BLaER1 treated with 17β-estradiol and CSF1 and Interleukin-3, amounts not matched to agents 10 nM and 100 nM (cell line): Measurements from ENCODE around the gene ZNF862.

Experiments used
- H3K27ac ChIP-seq, 11 experiments: shearing (Covaris generic); formaldehyde crosslinking; 2 replicates each; pipeline ENCODE4 v1.8.1; 2022
- H3K27me3 ChIP-seq, 11 experiments: shearing (Covaris generic); formaldehyde crosslinking; 2 replicates each; pipeline ENCODE4 v1.8.1; 2022
- H3K36me3 ChIP-seq, 11 experiments: shearing (Covaris generic); formaldehyde crosslinking; 2 replicates each; pipeline ENCODE4 v1.8.1; 2022
- H3K4me1 ChIP-seq, 10 experiments: shearing (Covaris generic); formaldehyde crosslinking; 2 replicates each; pipeline ENCODE4 v1.8.1; 2022
- H3K4me2 ChIP-seq, 11 experiments: shearing (Covaris generic); formaldehyde crosslinking; 2 replicates each; pipeline ENCODE4 v1.8.1; 2022
- H3K4me3 ChIP-seq, 10 experiments: shearing (Covaris generic); formaldehyde crosslinking; 2 replicates each; pipeline ENCODE4 v1.8.1; 2022
- H3K9ac ChIP-seq, 11 experiments: shearing (Covaris generic); formaldehyde crosslinking; 2 replicates each; pipeline ENCODE4 v1.8.1; 2022
- H3K9me3 ChIP-seq, 11 experiments: shearing (Covaris generic); formaldehyde crosslinking; replicated peaks in 1 of 11; 2 replicates each; pipeline ENCODE4 v1.8.1; 2022
- H4K20me1 ChIP-seq, 11 experiments: shearing (Covaris generic); formaldehyde crosslinking; 2 replicates each; pipeline ENCODE4 v1.8.1; 2022
- Cebpa-rat ChIP-seq, 11 experiments: shearing (Covaris generic); IDR thresholded peaks; 2 replicates each; pipeline ENCODE4 v1.8.1; 2022

Gene ZNF862

DNA sequence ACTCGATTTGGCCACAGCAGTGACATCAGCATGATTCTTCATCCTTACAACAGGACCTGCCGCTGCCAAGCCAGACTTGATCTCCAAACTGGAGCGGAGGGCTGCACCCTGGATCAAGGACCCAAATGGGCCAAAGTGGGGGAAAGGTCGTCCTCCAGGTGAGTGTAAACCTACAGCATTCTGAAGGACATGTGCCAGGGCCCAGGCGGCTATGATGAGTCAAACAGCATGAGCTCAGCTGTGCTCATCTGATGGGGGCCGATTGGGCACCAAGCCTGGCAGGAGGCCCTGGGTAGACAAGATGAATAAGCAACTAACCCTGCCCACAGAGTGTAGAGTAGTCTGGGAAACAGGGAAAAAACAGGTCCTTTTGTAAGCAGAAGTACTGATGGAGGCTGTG, 21.2 kb downstream of the ZNF862 start:
- Histone ChIP-seq H3K36me3 (peaks cover 4 to 42% (median 29%) of the 10 kb centered on the region in 11 experiments; a peak in 19 of 22 replicates), H4K20me1 (no peaks in the 10 kb centered on the region), H3K9ac (no peak overlapping the region), H3K4me1 (peaks cover 29 to 65% (median 58%) of the 10 kb centered on the region in 10 experiments), H3K9me3 (no peaks in the 10 kb centered on the region; a peak in 1 of 22 replicates), H3K27ac (no peak overlapping the region), H3K4me2 (no peak overlapping the region), H3K27me3 (no peaks in the 10 kb centered on the region), H3K4me3 (no peak overlapping the region)
- no peak for TF ChIP-seq Cebpa-rat (IDR thresholded peaks at IDR 0.05)

DNA sequence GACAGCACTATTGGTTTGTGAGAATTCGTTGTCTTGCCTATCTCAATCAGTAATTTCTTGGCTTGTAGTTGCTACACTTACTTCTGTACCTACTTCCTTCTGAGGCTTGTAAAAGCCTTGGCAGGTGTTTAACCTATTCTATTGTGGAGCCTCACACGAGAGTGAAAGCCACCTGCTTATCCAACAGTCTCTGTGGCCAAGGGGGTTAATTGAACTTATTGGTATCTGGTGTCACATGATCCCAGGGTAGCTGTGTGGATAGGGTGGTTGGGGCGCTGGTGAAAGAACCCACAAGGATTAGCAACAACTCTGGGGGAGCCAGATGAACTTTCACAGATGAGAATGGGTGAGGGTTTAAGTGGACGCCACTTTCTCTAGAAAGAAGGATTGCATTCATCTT, 21.7 kb downstream of the ZNF862 start:
- Histone ChIP-seq H3K9me3 (no peaks in the 10 kb centered on the region; a peak in 1 of 22 replicates), H3K9ac (no peak overlapping the region), H3K4me2 (no peak overlapping the region), H4K20me1 (no peaks in the 10 kb centered on the region), H3K27me3 (no peaks in the 10 kb centered on the region), H3K4me1 (peaks cover 29 to 65% (median 58%) of the 10 kb centered on the region in 10 experiments), H3K36me3 (peaks cover 4 to 47% (median 29%) of the 10 kb centered on the region in 11 experiments; a peak in 19 of 22 replicates), H3K27ac (no peak overlapping the region), H3K4me3 (no peak overlapping the region)
- no peak for TF ChIP-seq Cebpa-rat (IDR thresholded peaks at IDR 0.05)

GRCh38 chr7:149860821-149861727, 22.9 kb downstream of the ZNF862 start:
- Histone ChIP-seq H3K9ac (no peak overlapping the region), H3K4me2 (peak overlapping the region in 2 of 11 experiments; percentile 19 to 23; a peak in 2 of 22 replicates), H3K4me3 (no peak overlapping the region), H3K27me3 (no peaks in the 10 kb centered on the region), H4K20me1 (no peaks in the 10 kb centered on the region), H3K9me3 (no peaks in the 10 kb centered on the region; a peak in 1 of 22 replicates), H3K4me1 (peaks cover 31 to 65% (median 58%) of the 10 kb centered on the region in 10 experiments), H3K36me3 (peaks cover 4 to 47% (median 29%) of the 10 kb centered on the region in 11 experiments; a peak in 19 of 22 replicates), H3K27ac (no peak overlapping the region)
- no peak for TF ChIP-seq Cebpa-rat (IDR thresholded peaks at IDR 0.05)

GRCh38 chr7:149861728-149862045, 23.5 kb downstream of the ZNF862 start:
- no peaks in the 10 kb centered on the region for H4K20me1 ChIP-seq
- H3K4me3 ChIP-seq = no peak overlapping the region
- no peak overlapping the region for H3K27ac ChIP-seq
- no peaks in the 10 kb centered on the region; a peak in 1 of 22 replicates for H3K9me3 ChIP-seq
- peaks cover 31 to 65% (median 58%) of the 10 kb centered on the region in 10 experiments for H3K4me1 ChIP-seq
- peak overlapping the region in 2 of 11 experiments; percentile 19 to 23; a peak in 2 of 22 replicates for H3K4me2 ChIP-seq
- no peak overlapping the region for H3K9ac ChIP-seq
- no peaks in the 10 kb centered on the region for H3K27me3 ChIP-seq
- peaks cover 4 to 47% (median 29%) of the 10 kb centered on the region in 11 experiments; a peak in 19 of 22 replicates for H3K36me3 ChIP-seq
- no peak for TF ChIP-seq Cebpa-rat (IDR thresholded peaks at IDR 0.05)

DNA sequence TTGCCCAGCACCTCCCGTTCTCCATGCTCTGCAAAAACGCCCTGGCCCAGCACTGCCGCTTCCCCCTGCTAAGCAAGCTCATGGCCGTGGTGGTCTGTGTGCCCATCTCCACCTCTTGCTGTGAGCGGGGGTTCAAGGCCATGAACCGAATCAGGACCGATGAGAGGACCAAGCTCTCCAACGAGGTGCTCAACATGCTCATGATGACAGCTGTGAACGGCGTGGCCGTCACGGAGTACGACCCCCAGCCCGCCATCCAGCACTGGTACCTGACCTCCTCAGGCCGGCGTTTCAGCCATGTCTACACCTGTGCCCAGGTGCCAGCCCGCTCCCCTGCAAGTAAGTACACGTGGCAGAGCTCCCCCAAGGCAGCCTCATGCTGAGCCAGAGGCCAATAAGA, 24.0 kb downstream of the ZNF862 start:
- H3K4me3 ChIP-seq = no peak overlapping the region
- no peaks in the 10 kb centered on the region for H3K27me3 ChIP-seq
- peaks cover 4 to 47% (median 29%) of the 10 kb centered on the region in 11 experiments; a peak in 19 of 22 replicates for H3K36me3 ChIP-seq
- H3K9ac ChIP-seq = no peak overlapping the region
- no peaks in the 10 kb centered on the region; a peak in 1 of 22 replicates for H3K9me3 ChIP-seq
- TF ChIP-seq Cebpa-rat (IDR thresholded peaks at IDR 0.05) = no peak
- no peak overlapping the region for H3K27ac ChIP-seq
- peak overlapping the region in 5 of 11 experiments; percentile 93 to 99 (median 97); a peak in 4 of 22 replicates for H3K4me2 ChIP-seq
- H4K20me1 ChIP-seq = no peaks in the 10 kb centered on the region
- peaks cover 33 to 65% (median 58%) of the 10 kb centered on the region in 10 experiments for H3K4me1 ChIP-seq

DNA sequence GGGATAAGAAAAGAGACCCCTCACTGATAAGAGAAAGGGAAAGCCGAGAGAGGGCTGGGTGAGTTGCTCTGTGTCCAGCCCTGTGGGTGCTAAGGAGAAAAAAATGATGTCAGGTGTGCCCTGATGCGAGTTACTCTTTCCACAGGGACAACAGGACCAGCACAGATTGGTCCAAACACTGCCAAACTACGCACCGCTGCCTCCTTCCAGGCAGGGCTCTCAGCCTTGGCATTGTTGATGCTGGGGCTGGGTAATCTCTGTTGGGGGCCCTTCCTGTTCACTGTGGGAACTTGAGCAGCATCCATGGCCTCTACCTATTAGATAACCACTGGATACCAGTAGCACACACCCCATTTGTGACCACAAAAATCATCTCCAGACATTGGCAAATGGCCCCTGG, 25.3 kb downstream of the ZNF862 start:
- peak overlapping the region in 5 of 11 experiments; percentile 32 to 88 (median 86); a peak in 7 of 22 replicates for H3K27ac ChIP-seq
- peaks cover 37 to 70% (median 63%) of the 10 kb centered on the region in 10 experiments for H3K4me1 ChIP-seq
- no peak for TF ChIP-seq Cebpa-rat (IDR thresholded peaks at IDR 0.05)
- no peak overlapping the region for H3K4me3 ChIP-seq
- no peaks in the 10 kb centered on the region for H4K20me1 ChIP-seq
- no peaks in the 10 kb centered on the region for H3K27me3 ChIP-seq
- H3K9me3 ChIP-seq = no peaks in the 10 kb centered on the region; a peak in 1 of 22 replicates
- H3K9ac ChIP-seq = peak overlapping the region in 1 of 11 experiments; percentile 71; a peak in 1 of 22 replicates
- peaks cover 4 to 47% (median 29%) of the 10 kb centered on the region in 11 experiments; a peak in 19 of 22 replicates for H3K36me3 ChIP-seq
- H3K4me2 ChIP-seq = peak overlapping the region in 9 of 11 experiments; percentile 93 to 99 (median 97); a peak in 18 of 22 replicates

- Histone ChIP-seq H3K4me1 (peaks cover 37 to 75% (median 68%) of the 10 kb centered on the region in 10 experiments), H3K4me3 (no peak overlapping the region; a peak in 1 of 20 replicates), H3K27ac (peak overlapping the region in 7 of 11 experiments; percentile 32 to 88 (median 85); a peak in 13 of 22 replicates), H3K27me3 (no peaks in the 10 kb centered on the region; a peak in 1 of 22 replicates), H3K4me2 (peak overlapping the region; percentile 70 to 99 (median 97); a peak in 21 of 22 replicates), H3K9me3 (no peaks in the 10 kb centered on the region; a peak in 1 of 22 replicates), H4K20me1 (no peaks in the 10 kb centered on the region), H3K36me3 (peaks cover 4 to 47% (median 29%) of the 10 kb centered on the region in 11 experiments; a peak in 19 of 22 replicates), H3K9ac (peak overlapping the region in 2 of 11 experiments; percentile 24 to 71; a peak in 3 of 22 replicates)
- no peak for TF ChIP-seq Cebpa-rat (IDR thresholded peaks at IDR 0.05)
Observed at GRCh38 chr7:149864023-149864422, 25.8 kb downstream of the ZNF862 start.

GRCh38 chr7:149864751-149865150, 26.6 kb downstream of the ZNF862 start:
- no peaks in the 10 kb centered on the region; a peak in 1 of 22 replicates for H3K9me3 ChIP-seq
- H3K9ac ChIP-seq = peak overlapping the region in 9 of 11 experiments; percentile 62 to 76 (median 71); a peak in 13 of 22 replicates
- TF ChIP-seq Cebpa-rat (IDR thresholded peaks at IDR 0.05) = no peak
- H3K4me2 ChIP-seq = peak overlapping the region; percentile 70 to 99 (median 97)
- H3K4me1 ChIP-seq = peaks cover 39 to 82% (median 75%) of the 10 kb centered on the region in 10 experiments
- H3K27me3 ChIP-seq = peaks cover 0 to 5% (median 0%) of the 10 kb centered on the region in 11 experiments; a peak in 2 of 22 replicates
- H3K27ac ChIP-seq = peak overlapping the region in 9 of 11 experiments; percentile 68 to 88 (median 83); a peak in 17 of 22 replicates
- 0 out of 20 replicates have a peak overlapping the region, but pooled peaks of 1 of the 10 experiments have one; percentile 23 for H3K4me3 ChIP-seq
- peaks cover 4 to 42% (median 27%) of the 10 kb centered on the region in 11 experiments; a peak in 19 of 22 replicates for H3K36me3 ChIP-seq
- H4K20me1 ChIP-seq = no peaks in the 10 kb centered on the region
